Mesothelial cell of epicardium (in vitro differentiated cells): Measurements from ENCODE around the gene BORCS6. TPM values are rescaled to one million over a fixed set of nuclear protein-coding genes. Genes with fewer than 3 reads are reported as not detected.
"Not testable (repeated sequence)": the region's sequence is repeated elsewhere in the genome, so short reads cannot be mapped to it uniquely, and the experiment has no call there.

Experiments used
- DNase-seq, 2 experiments: peaks; one replicate each; pipeline ENCODE4 v3.0.0; 2021; ENCODE audit warnings: low spot score in 2 of 2; ENCODE audit not compliant: unreplicated experiment in 2 of 2
- H3K27ac Mint-ChIP-seq: 2 replicates; pipeline ENCODE4 v1.8.0; 2021; ENCODE audit warnings: mixed read lengths
- H3K27me3 Mint-ChIP-seq: 2 replicates; pipeline ENCODE4 v1.8.0; 2021; ENCODE audit warnings: low read depth, mixed read lengths
- H3K36me3 Mint-ChIP-seq: 2 replicates; pipeline ENCODE4 v1.8.0; 2021; ENCODE audit warnings: mixed read lengths
- H3K4me1 Mint-ChIP-seq: 2 replicates; pipeline ENCODE4 v1.8.0; 2021; ENCODE audit warnings: mixed read lengths
- H3K4me3 Mint-ChIP-seq: 2 replicates; pipeline ENCODE4 v1.8.0; 2021; ENCODE audit warnings: mild to moderate bottlenecking, moderate library complexity, mixed read lengths
- H3K9me3 Mint-ChIP-seq: 2 replicates; pipeline ENCODE4 v1.8.0; 2021; ENCODE audit warnings: mixed read lengths
- CTCF ChIP-seq: fragments of 200-600 bp; sonication (generic); IDR thresholded peaks from one replicate; pipeline ENCODE4 v1.5.0; 2021; ENCODE audit warnings: antibody characterized with exemption; ENCODE audit not compliant: unreplicated experiment
- total RNA-seq: library from RNA; stranded (reverse); gene quantifications from 3 replicates; pipeline ENCODE4 v1.2.1, GENCODE V29; 2021

Gene BORCS6
- total RNA-seq, 1 donor from 2014 or later = 3.0 TPM

GRCh38 chr17:8223356-8224126 lies 33.6 kb upstream of the BORCS6 start:
- Mint-ChIP-seq H3K27me3 (peaks cover 2% of the 10 kb centered on the region), H3K4me1 (peaks cover 21% of the 10 kb centered on the region), H3K4me3 (peak overlapping the region; percentile 99), H3K27ac (peak overlapping the region; percentile 100), H3K36me3 (peaks cover 1% of the 10 kb centered on the region), H3K9me3 (no peaks in the 10 kb centered on the region)
- peak in 1 of 2 experiments; percentile 56 for DNase-seq
- TF ChIP-seq CTCF = no peak

- H3K4me1 Mint-ChIP-seq = peaks cover 21% of the 10 kb centered on the region
Measured at GRCh38 chr17:8222630-8223355, 32.8 kb upstream of the BORCS6 start.

GRCh38 chr17:8222380-8222629 lies 32.3 kb upstream of the BORCS6 start:
- Mint-ChIP-seq H3K4me3 (peak overlapping the region; percentile 99), H3K9me3 (no peaks in the 10 kb centered on the region), H3K4me1 (peaks cover 18% of the 10 kb centered on the region), H3K27ac (peak overlapping the region; percentile 100), H3K27me3 (peaks cover 2% of the 10 kb centered on the region), H3K36me3 (no peaks in the 10 kb centered on the region)
- TF ChIP-seq CTCF = no peak
- no peak for DNase-seq

More at GRCh38 chr17:8222630-8223355, 32.8 kb upstream of the BORCS6 start:
- H3K27ac Mint-ChIP-seq = peak overlapping the region; percentile 100
- DNase-seq = peak; percentile 83 to 96
- peaks cover under 1% of the 10 kb centered on the region for H3K36me3 Mint-ChIP-seq
- H3K4me3 Mint-ChIP-seq = peak overlapping the region; percentile 99
- no peak for TF ChIP-seq CTCF
- no peaks in the 10 kb centered on the region for H3K9me3 Mint-ChIP-seq
- H3K27me3 Mint-ChIP-seq = peaks cover 2% of the 10 kb centered on the region

GRCh38 chr17:8221663-8222379 lies 31.8 kb upstream of the BORCS6 start:
- H3K9me3 Mint-ChIP-seq = no peaks in the 10 kb centered on the region
- DNase-seq = peak; percentile 79 to 95
- no peaks in the 10 kb centered on the region for H3K36me3 Mint-ChIP-seq
- TF ChIP-seq CTCF = no peak
- H3K4me3 Mint-ChIP-seq = peak overlapping the region; percentile 99
- peak overlapping the region; percentile 100 for H3K27ac Mint-ChIP-seq
- peaks cover 2% of the 10 kb centered on the region for H3K27me3 Mint-ChIP-seq
- H3K4me1 Mint-ChIP-seq = peaks cover 14% of the 10 kb centered on the region

- H3K27me3 Mint-ChIP-seq = no peaks in the 10 kb centered on the region
- peak overlapping the region; percentile 100 for H3K27ac Mint-ChIP-seq
- DNase-seq = peak; percentile 79 to 96
- peak overlapping the region; percentile 99 for H3K4me3 Mint-ChIP-seq
- peaks cover 9% of the 10 kb centered on the region for H3K4me1 Mint-ChIP-seq
- TF ChIP-seq CTCF = no peak
- no peaks in the 10 kb centered on the region for H3K9me3 Mint-ChIP-seq
- H3K36me3 Mint-ChIP-seq = no peaks in the 10 kb centered on the region
Measured at GRCh38 chr17:8220783-8221662, 31.0 kb upstream of the BORCS6 start.

GRCh38 chr17:8214000-8214399 lies 24.0 kb upstream of the BORCS6 start:
- H3K4me1 Mint-ChIP-seq = peaks cover 14% of the 10 kb centered on the region
- not testable (repeated sequence) for H3K4me3 Mint-ChIP-seq, H3K9me3 Mint-ChIP-seq, H3K27ac Mint-ChIP-seq, H3K36me3 Mint-ChIP-seq, H3K27me3 Mint-ChIP-seq, DNase-seq
